ENCODE data around the gene SGCD.
A peak's percentile ranks its signal among the peaks of the same experiment; 100 is the strongest.

The SGCD gene

GRCh38 chr5:156401804-156402203 lies 74.8 kb downstream of the SGCD start:
- DNase-seq (ENCODE audit: low read depth in 2 of 2) = no peak

DNA sequence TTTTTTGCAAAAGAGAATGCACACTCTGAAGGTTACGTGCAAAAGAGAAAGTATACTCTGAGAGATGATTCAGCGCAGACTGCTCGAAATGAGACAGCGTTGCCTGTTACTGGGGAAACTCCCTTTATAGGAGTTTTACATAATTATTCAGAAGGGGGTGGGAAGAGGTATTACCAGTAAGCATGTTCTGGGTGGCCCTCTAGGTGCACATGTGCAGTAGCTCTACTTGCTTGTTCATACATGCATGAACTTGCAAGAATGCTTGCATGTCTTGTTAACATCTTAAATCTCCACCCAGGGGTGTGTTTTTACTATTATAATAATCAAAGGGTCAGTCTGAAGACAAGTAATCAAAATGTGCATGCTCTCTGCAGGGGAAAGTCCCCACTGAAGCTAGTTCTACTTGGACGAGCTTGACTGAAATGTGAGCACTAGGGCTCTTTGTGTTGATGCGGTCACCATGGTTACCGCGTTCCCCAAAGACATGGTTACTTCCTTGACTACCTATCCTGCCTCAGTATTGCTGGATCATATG lies 75.5 kb downstream of the SGCD start:
- DNase-seq (ENCODE audit: low read depth in 2 of 2) = peak; percentile 25 to 27

DNA sequence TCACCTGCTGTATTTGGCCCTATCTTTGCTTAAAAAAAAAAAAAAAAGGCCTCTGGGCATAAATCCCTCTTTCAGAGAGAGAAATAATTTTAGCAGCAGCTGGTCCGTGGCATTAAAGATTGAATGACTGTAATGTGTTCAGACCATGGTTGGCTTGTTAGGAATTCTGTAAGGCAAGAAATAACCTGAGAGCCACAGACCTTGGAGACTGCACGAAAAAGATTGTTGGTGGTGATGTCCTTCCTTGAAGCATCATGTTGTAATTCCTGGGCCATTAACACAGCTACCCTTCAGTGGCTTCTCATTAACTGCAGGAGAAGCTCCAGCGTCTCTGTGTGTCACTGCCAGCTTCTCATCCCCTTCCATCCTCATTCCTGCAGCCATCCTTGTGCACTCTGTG lies 79.0 kb downstream of the SGCD start:
- DNase-seq (ENCODE audit: low read depth in 2 of 2) = no peak

GRCh38 chr5:156407251-156407650 lies 80.3 kb downstream of the SGCD start:
- no peak for DNase-seq (ENCODE audit: low read depth in 2 of 2)

GRCh38 chr5:156409834-156410233 lies 82.9 kb downstream of the SGCD start:
- no peak for DNase-seq (ENCODE audit: low read depth in 2 of 2)

GRCh38 chr5:156411185-156411613 lies 84.2 kb downstream of the SGCD start:
- DNase-seq (ENCODE audit: low read depth in 2 of 2) = no peak

DNA sequence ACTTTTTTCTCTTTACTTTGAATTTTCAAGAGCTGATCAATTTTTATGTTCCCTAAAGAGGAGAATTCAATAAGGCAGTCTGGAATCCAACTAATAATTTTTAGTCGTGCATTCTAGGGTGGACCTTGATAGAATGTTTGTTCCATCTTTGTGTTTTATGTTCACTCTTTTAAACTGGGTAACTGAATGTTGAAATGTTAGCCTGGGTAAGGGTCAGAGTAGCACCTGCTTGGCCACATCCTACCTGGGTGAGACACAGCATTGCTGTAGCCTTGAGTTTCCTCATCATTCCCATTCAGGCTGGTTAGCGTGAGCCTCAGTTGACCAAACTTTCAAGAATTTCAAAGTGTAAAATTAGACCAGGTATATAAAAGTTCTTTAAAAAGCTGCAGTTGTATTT lies 85.0 kb downstream of the SGCD start:
- no peak for DNase-seq (ENCODE audit: low read depth in 2 of 2)

- DNase-seq (ENCODE audit: low read depth in 2 of 2) = no peak
Observed at GRCh38 chr5:156414391-156414790, 87.4 kb downstream of the SGCD start.

GRCh38 chr5:156419661-156420060 lies 92.7 kb downstream of the SGCD start:
- no peak for DNase-seq (ENCODE audit: low read depth in 2 of 2)

GRCh38 chr5:156420665-156421064 lies 93.7 kb downstream of the SGCD start:
- no peak for DNase-seq (ENCODE audit: low read depth in 2 of 2)

- no peak for DNase-seq (ENCODE audit: low read depth in 2 of 2)
Observed at GRCh38 chr5:156421798-156422197, 94.8 kb downstream of the SGCD start.

GRCh38 chr5:156423597-156423996 lies 96.6 kb downstream of the SGCD start:
- no peak for DNase-seq (ENCODE audit: low read depth in 2 of 2)

DNA sequence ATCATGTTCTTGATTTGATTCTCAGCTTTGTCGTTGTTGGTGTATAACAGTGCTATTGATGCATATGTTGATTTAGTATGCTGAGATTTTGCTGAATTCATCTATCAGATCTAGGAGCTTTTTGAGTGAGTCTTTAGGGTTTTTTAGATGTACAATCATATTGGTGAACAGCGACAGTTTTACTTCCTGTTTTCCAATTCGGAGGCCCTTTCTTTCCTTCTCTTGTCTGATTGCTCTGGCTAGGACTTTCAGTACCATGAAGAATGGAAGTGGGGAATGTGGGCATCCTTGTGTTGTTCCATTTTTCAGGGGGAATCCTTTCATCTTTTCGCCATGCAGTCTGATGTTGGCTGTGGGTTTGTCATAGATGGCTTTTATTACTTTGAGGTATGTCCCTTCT lies 100.4 kb downstream of the SGCD start:
- DNase-seq (ENCODE audit: low read depth in 2 of 2) = no peak

DNA sequence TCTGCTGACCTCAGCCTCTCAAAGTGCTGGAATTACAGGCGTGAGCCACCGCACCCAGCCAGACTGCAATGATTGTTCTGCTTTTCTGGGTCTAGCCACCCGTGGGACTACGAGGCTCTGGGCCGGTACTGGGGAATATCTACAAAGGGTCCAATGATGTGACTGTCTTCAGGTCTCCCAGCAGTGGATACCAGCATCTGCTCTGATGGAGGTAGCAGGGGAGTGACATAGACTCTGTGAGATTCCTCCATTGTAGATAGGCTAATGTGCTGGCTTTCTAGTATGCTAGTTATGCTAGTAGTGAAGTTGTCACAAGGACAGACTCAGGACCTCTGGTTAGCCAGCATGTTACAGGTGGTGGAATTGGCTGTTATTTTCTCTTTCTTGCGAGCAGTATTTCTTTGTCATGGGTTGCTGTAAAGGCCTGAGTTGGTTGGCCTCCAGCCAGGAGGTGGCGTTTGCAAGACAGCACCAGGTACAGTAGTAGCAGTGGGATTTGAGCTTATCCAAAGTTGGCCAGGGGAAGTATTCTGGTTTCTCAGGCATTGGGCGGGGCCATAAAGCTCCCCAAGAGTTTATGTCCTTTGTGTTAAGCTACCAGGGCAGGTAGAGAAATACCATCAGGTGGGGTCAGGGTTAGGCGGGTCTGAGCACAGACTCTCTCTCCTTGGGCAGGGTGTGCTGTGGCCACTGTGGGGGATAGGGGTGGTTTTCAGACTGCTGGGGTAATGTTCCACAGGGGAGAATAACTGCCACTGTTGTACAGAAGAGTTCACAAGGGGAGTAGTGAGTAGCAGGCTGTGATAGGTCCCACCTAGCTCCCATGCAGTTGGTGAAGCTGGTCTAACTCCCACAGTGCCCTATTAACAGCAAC lies 105.2 kb downstream of the SGCD start:
- no peak for DNase-seq (ENCODE audit: low read depth in 2 of 2)

- no peak for DNase-seq (ENCODE audit: low read depth in 2 of 2)
Observed at GRCh38 chr5:156432830-156433105, 105.8 kb downstream of the SGCD start.

GRCh38 chr5:156434471-156434870 lies 107.5 kb downstream of the SGCD start:
- DNase-seq (ENCODE audit: low read depth in 2 of 2) = no peak

- no peak for DNase-seq (ENCODE audit: low read depth in 2 of 2)
Observed at GRCh38 chr5:156435101-156435500, 108.1 kb downstream of the SGCD start.

DNA sequence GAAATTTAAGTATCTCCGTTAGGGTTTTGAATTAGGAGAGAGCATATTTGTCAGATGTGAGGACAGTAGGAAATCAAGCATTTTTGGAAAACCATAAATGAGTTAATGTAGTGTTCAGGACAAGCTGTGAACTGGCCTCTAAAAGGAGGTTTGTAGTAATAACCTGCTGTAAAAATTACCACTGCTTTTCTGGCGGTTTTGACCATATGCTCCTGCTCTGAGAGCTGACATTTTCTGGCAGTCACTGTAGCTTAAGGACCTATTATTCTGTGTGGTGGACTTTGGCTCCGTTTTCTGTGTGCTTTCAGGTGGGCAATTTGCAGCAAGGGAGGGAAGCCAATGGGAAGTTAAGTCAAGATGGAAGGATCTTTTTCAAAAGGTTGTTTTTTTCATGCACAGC lies 111.1 kb downstream of the SGCD start:
- no peak for DNase-seq (ENCODE audit: low read depth in 2 of 2)

- DNase-seq (ENCODE audit: low read depth in 2 of 2) = no peak
Observed at GRCh38 chr5:156444753-156445291, 117.9 kb downstream of the SGCD start.

GRCh38 chr5:156446526-156446925 lies 119.6 kb downstream of the SGCD start:
- DNase-seq (ENCODE audit: low read depth in 2 of 2) = no peak

GRCh38 chr5:156450778-156451177 lies 123.8 kb downstream of the SGCD start:
- no peak for DNase-seq (ENCODE audit: low read depth in 2 of 2)

DNA sequence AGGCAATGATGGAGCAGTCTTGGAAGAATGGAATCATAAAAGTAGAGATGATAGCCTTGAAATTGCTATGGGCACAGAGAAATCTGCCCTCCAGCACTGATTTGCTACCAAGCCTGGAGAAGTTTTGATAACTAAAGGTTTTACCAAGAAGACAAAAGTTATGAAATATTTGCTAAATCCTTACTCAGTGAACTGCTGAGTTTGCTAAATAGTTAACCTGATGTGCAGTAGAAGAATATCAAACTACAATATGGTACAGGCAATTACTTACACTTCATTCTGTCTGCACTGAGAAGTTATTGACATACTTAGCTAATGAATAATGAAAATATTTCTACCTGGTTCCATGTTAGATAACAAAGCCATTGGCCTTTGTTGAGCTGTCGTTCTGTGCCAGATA lies 124.5 kb downstream of the SGCD start:
- DNase-seq (ENCODE audit: low read depth in 2 of 2) = no peak

DNA sequence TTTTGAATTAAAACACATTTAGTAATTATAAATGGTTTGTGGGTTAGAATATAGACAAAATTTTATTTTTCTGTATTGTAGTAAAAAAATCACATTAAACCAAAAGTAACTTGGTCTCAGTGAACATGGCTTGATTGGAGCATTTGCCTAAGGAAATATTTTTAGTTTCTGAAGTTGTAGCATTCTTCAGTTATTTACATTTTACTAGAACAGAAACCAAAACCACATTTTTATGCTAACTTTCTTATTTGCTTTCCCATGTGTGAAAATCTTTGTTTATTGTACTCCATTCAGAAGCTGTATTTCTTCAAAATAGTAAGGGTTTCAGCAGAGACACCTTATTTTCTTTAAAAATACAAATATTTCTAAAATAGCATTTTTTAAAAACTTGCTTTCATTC lies 129.9 kb downstream of the SGCD start:
- no peak for DNase-seq (ENCODE audit: low read depth in 2 of 2)

All from stimulated activated CD4-positive, alpha-beta T cell treated with anti-CD3 and anti-CD28 coated beads, Interleukin-15, amount 100 ng/mL, for 48 hours (primary cell).